ENCODE data around the gene MRPS25.
"Not testable (repeated sequence)": the region's sequence is repeated elsewhere in the genome, so short reads cannot be mapped to it uniquely, and the experiment has no call there.

Gene MRPS25

DNA sequence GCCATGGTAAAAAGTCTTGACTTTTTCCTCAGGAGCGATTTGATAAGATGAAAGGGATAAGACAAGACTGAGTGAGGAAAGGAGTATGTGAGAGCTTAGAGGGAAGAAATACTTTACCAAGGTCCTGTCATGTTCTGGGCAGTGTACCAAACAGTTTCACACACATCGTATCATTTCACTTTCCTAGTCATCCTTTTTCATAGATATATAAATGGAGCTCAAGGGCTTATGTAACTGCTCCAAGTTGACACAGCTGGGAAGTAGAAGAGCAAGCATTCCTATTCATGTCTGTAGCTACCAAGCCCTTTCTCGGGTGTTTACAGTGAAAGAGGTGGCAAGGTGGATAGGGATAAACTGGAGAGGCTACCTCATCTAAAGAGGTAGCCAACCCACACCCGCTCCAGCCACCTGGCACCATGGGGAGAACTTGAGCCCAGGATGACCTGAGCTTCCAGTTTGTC lies 57.4 kb downstream of the MRPS25 start:
- TF ChIP-seq, protein P1, sequence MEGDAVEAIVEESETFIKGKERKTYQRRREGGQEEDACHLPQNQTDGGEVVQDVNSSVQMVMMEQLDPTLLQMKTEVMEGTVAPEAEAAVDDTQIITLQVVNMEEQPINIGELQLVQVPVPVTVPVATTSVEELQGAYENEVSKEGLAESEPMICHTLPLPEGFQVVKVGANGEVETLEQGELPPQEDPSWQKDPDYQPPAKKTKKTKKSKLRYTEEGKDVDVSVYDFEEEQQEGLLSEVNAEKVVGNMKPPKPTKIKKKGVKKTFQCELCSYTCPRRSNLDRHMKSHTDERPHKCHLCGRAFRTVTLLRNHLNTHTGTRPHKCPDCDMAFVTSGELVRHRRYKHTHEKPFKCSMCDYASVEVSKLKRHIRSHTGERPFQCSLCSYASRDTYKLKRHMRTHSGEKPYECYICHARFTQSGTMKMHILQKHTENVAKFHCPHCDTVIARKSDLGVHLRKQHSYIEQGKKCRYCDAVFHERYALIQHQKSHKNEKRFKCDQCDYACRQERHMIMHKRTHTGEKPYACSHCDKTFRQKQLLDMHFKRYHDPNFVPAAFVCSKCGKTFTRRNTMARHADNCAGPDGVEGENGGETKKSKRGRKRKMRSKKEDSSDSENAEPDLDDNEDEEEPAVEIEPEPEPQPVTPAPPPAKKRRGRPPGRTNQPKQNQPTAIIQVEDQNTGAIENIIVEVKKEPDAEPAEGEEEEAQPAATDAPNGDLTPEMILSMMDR (IDR thresholded peaks at IDR 0.05): no peak
- H3K27me3 ChIP-seq: no peaks in the 10 kb centered on the region
- no peak overlapping the region for H3K27ac ChIP-seq
- no peak overlapping the region for H3K4me3 ChIP-seq (ENCODE audit: low read depth in 1 of 2, low read length in 1 of 2)
- no peaks in the 10 kb centered on the region for H3K9me3 ChIP-seq
- H3K4me1 ChIP-seq (ENCODE audit: control insufficient read depth in 1 of 2, insufficient read depth in 1 of 2, low read depth in 1 of 2, low read length in 1 of 2): no peaks in the 10 kb centered on the region
- H3K36me3 ChIP-seq: peaks cover 56% of the 10 kb centered on the region

DNA sequence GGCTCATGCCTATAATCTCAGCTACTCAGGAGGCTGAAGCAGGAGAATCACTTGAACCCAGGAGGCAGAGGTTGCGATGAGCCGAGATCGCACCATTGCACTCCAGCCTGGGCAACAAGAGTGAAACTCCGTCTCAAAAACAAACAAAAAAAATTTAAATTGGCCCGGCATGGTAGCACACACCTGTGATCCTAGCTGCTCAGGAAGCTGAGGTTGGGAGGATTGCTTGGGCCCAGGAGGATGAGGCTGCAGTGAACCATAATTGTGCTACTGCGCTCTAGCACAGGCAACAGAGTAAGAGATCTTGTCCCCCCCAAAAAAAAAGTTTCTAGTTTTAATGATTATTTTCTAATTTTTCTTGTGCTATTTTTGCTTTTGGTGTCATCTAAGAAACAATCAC lies 65.9 kb downstream of the MRPS25 start:
- not testable (repeated sequence) for H3K27ac ChIP-seq; H3K9me3 ChIP-seq; H3K27me3 ChIP-seq; H3K36me3 ChIP-seq; H3K4me1 ChIP-seq (ENCODE audit: control insufficient read depth in 1 of 2, insufficient read depth in 1 of 2, low read depth in 1 of 2, low read length in 1 of 2); H3K4me3 ChIP-seq (ENCODE audit: low read depth in 1 of 2, low read length in 1 of 2)

All from neutrophil (primary cell).